ENCODE results near the gene VWA8.
"Not testable (repeated sequence)": the region's sequence is repeated elsewhere in the genome, so short reads cannot be mapped to it uniquely, and the experiment has no call there.

Gene VWA8

DNA sequence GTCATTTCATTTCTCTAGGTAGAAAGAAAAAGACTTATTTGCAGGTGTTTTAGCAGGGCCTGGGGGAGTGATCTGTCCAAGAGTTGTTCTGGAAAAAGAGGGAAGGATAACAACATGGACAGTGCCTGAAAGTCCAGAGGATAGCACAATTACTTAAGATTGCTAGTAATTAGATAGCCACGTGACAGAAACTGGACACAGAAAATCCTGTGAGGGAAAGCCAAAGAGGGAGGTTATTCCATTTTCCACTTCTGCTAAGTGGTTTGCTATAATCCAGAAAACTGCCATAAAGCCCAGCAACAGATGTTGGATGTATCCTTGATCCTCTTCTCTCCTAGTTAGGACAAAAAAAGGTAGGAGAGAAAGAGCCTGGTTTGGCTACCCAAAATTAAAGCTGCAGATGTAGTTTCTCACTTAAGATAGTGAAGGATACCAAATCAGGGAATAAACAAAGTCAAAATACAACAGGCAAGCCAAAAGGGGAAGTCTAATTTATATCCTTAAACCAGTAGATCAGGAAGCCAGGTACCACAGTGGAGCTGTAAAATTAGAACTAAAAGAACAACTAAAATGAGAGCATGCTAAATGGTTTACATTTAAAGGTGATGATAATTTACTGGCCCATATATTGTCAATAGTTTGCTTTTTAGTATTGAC lies 140.2 kb downstream of the VWA8 start:
- Histone ChIP-seq H3K27ac (ENCODE audit: low read depth in 2 of 2, low read length in 2 of 2) (no peak overlapping the region), H3K27me3 (ENCODE audit: control insufficient read depth in 2 of 2, insufficient read depth in 2 of 2, low read length in 2 of 2) (no peaks in the 10 kb centered on the region), H3K36me3 (ENCODE audit: control insufficient read depth in 2 of 2, insufficient read depth in 2 of 2, low read length in 2 of 2) (peaks cover 0 to 16% of the 10 kb centered on the region in 2 donors), H3K4me3 (ENCODE audit: low read length in 2 of 2) (no peak overlapping the region), H3K9me3 (ENCODE audit: control insufficient read depth in 2 of 2, low read length in 2 of 2) (no peaks in the 10 kb centered on the region), H3K9ac (ENCODE audit: low read depth in 1 of 2, low read length in 2 of 2) (no peak overlapping the region), H3K4me1 (ENCODE audit: control insufficient read depth in 2 of 2, insufficient read depth in 2 of 2, low read length in 2 of 2) (no peaks in the 10 kb centered on the region)

DNA sequence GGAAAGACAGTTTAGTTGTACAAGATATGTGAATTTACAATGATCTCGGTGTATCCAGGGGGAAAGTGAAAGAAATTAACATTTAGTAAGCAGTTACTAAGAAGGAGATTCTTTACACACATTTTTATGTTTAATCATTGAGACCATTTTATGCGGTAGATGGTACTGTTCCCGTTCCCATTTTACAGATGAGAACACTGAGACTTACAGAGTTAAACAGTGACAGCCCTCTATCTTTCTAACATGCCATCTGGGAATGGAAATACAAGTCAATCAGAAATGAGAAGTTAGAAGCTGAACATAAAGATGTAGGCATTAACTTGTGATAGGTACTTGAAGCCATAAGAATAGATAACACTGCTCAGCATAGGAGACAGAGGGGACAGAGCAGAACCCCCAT lies 144.9 kb downstream of the VWA8 start:
- Histone ChIP-seq H3K27me3 (ENCODE audit: control insufficient read depth in 2 of 2, insufficient read depth in 2 of 2, low read length in 2 of 2) (no peaks in the 10 kb centered on the region), H3K27ac (ENCODE audit: low read depth in 2 of 2, low read length in 2 of 2) (no peak overlapping the region), H3K9me3 (ENCODE audit: control insufficient read depth in 2 of 2, low read length in 2 of 2) (no peaks in the 10 kb centered on the region), H3K4me1 (ENCODE audit: control insufficient read depth in 2 of 2, insufficient read depth in 2 of 2, low read length in 2 of 2) (no peaks in the 10 kb centered on the region), H3K9ac (ENCODE audit: low read depth in 1 of 2, low read length in 2 of 2) (no peak overlapping the region), H3K4me3 (ENCODE audit: low read length in 2 of 2) (no peak overlapping the region), H3K36me3 (ENCODE audit: control insufficient read depth in 2 of 2, insufficient read depth in 2 of 2, low read length in 2 of 2) (peaks cover 10 to 15% of the 10 kb centered on the region in 2 donors)

DNA sequence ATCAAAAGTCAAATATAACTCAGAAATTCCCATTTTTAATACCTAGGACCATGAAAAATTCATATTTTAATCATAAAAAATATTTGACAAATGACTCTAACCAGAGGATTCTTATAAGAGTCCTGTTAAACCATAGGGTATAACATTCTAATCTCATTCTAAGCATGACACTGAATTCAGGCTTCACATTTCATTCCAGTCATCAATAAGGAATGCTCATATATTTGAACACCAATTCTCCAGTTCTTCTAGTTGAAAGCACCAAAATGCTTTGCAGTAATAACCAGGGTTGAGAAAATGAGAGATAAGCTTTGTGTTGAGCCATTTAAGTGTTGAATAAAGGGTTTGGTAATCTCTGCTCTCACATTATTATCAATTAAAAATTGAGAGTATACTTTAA lies 147.5 kb downstream of the VWA8 start:
- no peak overlapping the region for H3K4me3 ChIP-seq (ENCODE audit: low read length in 2 of 2)
- H3K36me3 ChIP-seq (ENCODE audit: control insufficient read depth in 2 of 2, insufficient read depth in 2 of 2, low read length in 2 of 2) = peaks cover 13 to 16% of the 10 kb centered on the region in 2 donors
- H3K4me1 ChIP-seq (ENCODE audit: control insufficient read depth in 2 of 2, insufficient read depth in 2 of 2, low read length in 2 of 2) = no peaks in the 10 kb centered on the region
- H3K27me3 ChIP-seq (ENCODE audit: control insufficient read depth in 2 of 2, insufficient read depth in 2 of 2, low read length in 2 of 2) = no peaks in the 10 kb centered on the region
- no peak overlapping the region for H3K27ac ChIP-seq (ENCODE audit: low read depth in 2 of 2, low read length in 2 of 2)
- H3K9me3 ChIP-seq (ENCODE audit: control insufficient read depth in 2 of 2, low read length in 2 of 2) = no peaks in the 10 kb centered on the region
- no peak overlapping the region for H3K9ac ChIP-seq (ENCODE audit: low read depth in 1 of 2, low read length in 2 of 2)

DNA sequence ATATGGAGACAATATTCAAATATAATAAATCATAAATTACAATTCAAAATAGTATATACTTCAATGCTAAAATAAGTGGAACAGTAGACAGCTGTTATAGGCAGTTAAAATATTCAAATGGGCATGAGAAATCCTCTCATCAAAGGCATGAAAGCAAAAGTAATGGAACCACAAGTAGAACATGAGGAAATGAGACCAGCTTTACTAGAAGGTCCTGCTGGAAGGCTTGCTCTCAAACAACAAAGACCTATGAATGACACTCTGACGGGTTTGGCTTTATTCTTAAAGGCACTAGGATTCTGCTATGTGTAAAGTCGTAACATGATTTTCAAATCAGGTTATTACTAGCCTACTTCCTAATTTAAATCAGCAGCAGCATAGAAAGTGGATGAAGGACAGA lies 148.1 kb downstream of the VWA8 start:
- no peak overlapping the region for H3K9ac ChIP-seq (ENCODE audit: low read depth in 1 of 2, low read length in 2 of 2)
- no peaks in the 10 kb centered on the region for H3K27me3 ChIP-seq (ENCODE audit: control insufficient read depth in 2 of 2, insufficient read depth in 2 of 2, low read length in 2 of 2)
- no peaks in the 10 kb centered on the region for H3K4me1 ChIP-seq (ENCODE audit: control insufficient read depth in 2 of 2, insufficient read depth in 2 of 2, low read length in 2 of 2)
- peaks cover 11 to 16% of the 10 kb centered on the region in 2 donors for H3K36me3 ChIP-seq (ENCODE audit: control insufficient read depth in 2 of 2, insufficient read depth in 2 of 2, low read length in 2 of 2)
- no peak overlapping the region for H3K4me3 ChIP-seq (ENCODE audit: low read length in 2 of 2)
- no peak overlapping the region for H3K27ac ChIP-seq (ENCODE audit: low read depth in 2 of 2, low read length in 2 of 2)
- H3K9me3 ChIP-seq (ENCODE audit: control insufficient read depth in 2 of 2, low read length in 2 of 2) = no peaks in the 10 kb centered on the region

DNA sequence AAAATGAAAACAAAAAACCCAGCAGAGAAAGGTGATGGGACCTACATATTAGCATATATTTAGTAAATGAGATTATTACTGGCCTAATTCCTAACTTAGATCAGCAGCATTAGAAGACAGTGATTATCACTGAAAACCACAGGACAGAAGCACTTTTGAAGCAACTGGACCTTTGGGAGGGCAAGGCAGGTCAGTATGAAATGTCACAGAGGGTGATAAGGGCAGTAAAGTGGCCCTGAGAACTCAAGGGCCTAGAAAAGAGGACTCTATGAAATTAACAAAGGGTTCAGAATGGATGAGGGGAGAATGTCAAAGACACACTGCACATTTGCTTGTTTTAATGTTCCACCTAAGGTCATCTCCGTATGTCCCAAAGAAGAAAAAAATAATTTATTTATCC lies 148.7 kb downstream of the VWA8 start:
- Histone ChIP-seq H3K9ac (ENCODE audit: low read depth in 1 of 2, low read length in 2 of 2) (no peak overlapping the region), H3K4me3 (ENCODE audit: low read length in 2 of 2) (no peak overlapping the region), H3K9me3 (ENCODE audit: control insufficient read depth in 2 of 2, low read length in 2 of 2) (no peaks in the 10 kb centered on the region), H3K36me3 (ENCODE audit: control insufficient read depth in 2 of 2, insufficient read depth in 2 of 2, low read length in 2 of 2) (peaks cover 11 to 16% of the 10 kb centered on the region in 2 donors), H3K4me1 (ENCODE audit: control insufficient read depth in 2 of 2, insufficient read depth in 2 of 2, low read length in 2 of 2) (no peaks in the 10 kb centered on the region), H3K27ac (ENCODE audit: low read depth in 2 of 2, low read length in 2 of 2) (no peak overlapping the region), H3K27me3 (ENCODE audit: control insufficient read depth in 2 of 2, insufficient read depth in 2 of 2, low read length in 2 of 2) (no peaks in the 10 kb centered on the region)

DNA sequence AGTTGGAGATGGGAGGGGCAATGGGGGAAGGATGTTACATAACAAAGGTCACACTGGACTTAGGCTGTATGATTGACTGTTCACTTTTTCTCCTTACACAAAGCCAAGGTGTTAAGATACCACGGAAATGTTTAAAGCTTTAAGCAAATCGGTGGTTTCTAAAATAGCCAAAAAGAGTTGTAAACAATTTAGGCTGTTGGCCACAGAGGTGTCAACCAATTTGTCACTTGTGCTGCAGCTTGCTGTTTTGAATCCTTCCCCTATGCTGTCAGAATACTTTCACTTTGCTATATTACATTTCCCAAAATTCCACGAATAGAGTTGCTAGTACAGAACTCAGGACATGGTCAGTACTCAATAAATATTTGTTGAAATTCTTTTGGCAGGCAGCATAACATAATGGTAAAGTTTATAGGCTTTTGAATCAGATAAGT lies 149.3 kb downstream of the VWA8 start:
- no peak overlapping the region for H3K4me3 ChIP-seq (ENCODE audit: low read length in 2 of 2)
- no peak overlapping the region for H3K27ac ChIP-seq (ENCODE audit: low read depth in 2 of 2, low read length in 2 of 2)

DNA sequence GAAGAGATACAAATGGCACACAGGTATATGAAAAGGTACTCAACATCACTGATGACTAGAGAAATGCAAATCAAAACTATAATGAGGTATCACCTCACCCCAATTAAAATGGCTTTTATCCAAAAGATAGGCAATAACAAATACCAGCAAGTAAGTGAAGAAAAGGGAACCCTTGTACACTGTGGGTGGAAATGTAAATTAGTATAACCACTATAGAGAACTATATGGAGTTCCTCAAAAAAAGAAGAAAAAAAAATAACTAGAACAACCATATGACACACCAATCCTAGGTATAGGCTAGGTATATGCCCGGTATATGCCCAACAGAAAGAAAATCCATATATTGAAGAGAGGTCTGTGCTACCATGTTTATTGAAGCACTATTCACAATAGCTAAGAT lies 150.9 kb downstream of the VWA8 start:
- Histone ChIP-seq H3K9me3 (ENCODE audit: control insufficient read depth in 2 of 2, low read length in 2 of 2) (no peaks in the 10 kb centered on the region), H3K27ac (ENCODE audit: low read depth in 2 of 2, low read length in 2 of 2) (no peak overlapping the region), H3K27me3 (ENCODE audit: control insufficient read depth in 2 of 2, insufficient read depth in 2 of 2, low read length in 2 of 2) (no peaks in the 10 kb centered on the region), H3K4me3 (ENCODE audit: low read length in 2 of 2) (no peak overlapping the region), H3K9ac (ENCODE audit: low read depth in 1 of 2, low read length in 2 of 2) (no peak overlapping the region), H3K36me3 (ENCODE audit: control insufficient read depth in 2 of 2, insufficient read depth in 2 of 2, low read length in 2 of 2) (peaks cover 0 to 12% of the 10 kb centered on the region in 2 donors), H3K4me1 (ENCODE audit: control insufficient read depth in 2 of 2, insufficient read depth in 2 of 2, low read length in 2 of 2) (no peaks in the 10 kb centered on the region)

More for the DNA sequence above, 149.3 kb downstream of the VWA8 start:
- no peaks in the 10 kb centered on the region for H3K9me3 ChIP-seq (ENCODE audit: control insufficient read depth in 2 of 2, low read length in 2 of 2)
- no peaks in the 10 kb centered on the region for H3K27me3 ChIP-seq (ENCODE audit: control insufficient read depth in 2 of 2, insufficient read depth in 2 of 2, low read length in 2 of 2)
- H3K9ac ChIP-seq (ENCODE audit: low read depth in 1 of 2, low read length in 2 of 2) = no peak overlapping the region
- H3K36me3 ChIP-seq (ENCODE audit: control insufficient read depth in 2 of 2, insufficient read depth in 2 of 2, low read length in 2 of 2) = peaks cover 11 to 16% of the 10 kb centered on the region in 2 donors
- H3K4me1 ChIP-seq (ENCODE audit: control insufficient read depth in 2 of 2, insufficient read depth in 2 of 2, low read length in 2 of 2) = no peaks in the 10 kb centered on the region

DNA sequence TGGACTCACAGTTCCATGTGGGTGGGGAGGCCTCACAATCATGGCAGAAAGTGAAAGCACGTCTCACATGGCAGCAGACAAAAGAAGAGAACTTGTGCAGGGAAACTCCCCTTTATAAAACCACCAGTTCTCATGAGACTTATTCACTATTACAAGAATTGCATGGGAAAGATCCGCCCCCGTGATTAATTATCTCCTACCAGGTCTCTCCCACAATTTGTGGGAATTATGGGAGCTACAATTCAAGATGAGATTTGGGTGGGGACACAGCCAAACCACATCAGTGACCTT lies 157.5 kb downstream of the VWA8 start:
- not testable (repeated sequence) for H3K9me3 ChIP-seq (ENCODE audit: control insufficient read depth in 2 of 2, low read length in 2 of 2); H3K27ac ChIP-seq (ENCODE audit: low read depth in 2 of 2, low read length in 2 of 2); H3K4me1 ChIP-seq (ENCODE audit: control insufficient read depth in 2 of 2, insufficient read depth in 2 of 2, low read length in 2 of 2); H3K27me3 ChIP-seq (ENCODE audit: control insufficient read depth in 2 of 2, insufficient read depth in 2 of 2, low read length in 2 of 2); H3K9ac ChIP-seq (ENCODE audit: low read depth in 1 of 2, low read length in 2 of 2); H3K4me3 ChIP-seq (ENCODE audit: low read length in 2 of 2)
- H3K36me3 ChIP-seq (ENCODE audit: control insufficient read depth in 2 of 2, insufficient read depth in 2 of 2, low read length in 2 of 2) = peaks cover 3 to 12% of the 10 kb centered on the region in 2 donors

DNA sequence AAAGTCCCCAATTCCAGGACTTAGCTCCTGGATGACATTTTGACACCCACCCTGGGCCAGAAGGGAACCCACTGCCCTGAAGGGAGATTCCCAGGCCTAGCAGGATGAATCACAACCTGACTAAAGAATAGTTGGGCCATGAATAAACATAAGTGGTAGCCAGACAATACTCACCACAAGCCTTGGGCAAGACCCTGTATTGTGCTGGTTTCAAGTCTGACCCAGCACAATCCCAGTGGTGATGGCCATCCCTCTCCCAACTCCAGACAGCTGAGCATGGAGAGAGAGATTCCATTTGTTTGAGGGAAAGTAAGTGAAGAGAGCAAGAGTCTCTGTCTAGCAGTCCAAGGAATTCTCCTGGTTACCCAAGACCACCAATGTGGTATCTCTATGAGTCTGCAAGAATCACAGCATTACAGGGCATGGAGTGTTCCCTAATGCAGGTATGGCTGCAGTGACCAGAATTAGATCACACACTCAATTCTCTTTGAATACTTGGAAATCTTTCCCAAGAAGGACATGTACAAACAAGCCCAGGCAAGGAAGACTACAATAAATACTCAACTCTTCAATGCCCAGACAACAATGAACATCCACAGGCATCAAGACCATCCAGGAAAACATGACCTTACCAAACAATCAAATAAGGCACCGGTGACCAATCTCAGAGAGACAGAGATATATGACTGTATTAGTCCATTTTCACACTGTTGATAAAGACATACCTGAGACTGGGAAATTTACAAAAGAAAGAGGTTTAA lies 158.0 kb downstream of the VWA8 start:
- H3K4me1 ChIP-seq (ENCODE audit: control insufficient read depth in 2 of 2, insufficient read depth in 2 of 2, low read length in 2 of 2) = no peaks in the 10 kb centered on the region
- H3K9ac ChIP-seq (ENCODE audit: low read depth in 1 of 2, low read length in 2 of 2) = no peak overlapping the region
- peaks cover 3 to 12% of the 10 kb centered on the region in 2 donors for H3K36me3 ChIP-seq (ENCODE audit: control insufficient read depth in 2 of 2, insufficient read depth in 2 of 2, low read length in 2 of 2)

DNA sequence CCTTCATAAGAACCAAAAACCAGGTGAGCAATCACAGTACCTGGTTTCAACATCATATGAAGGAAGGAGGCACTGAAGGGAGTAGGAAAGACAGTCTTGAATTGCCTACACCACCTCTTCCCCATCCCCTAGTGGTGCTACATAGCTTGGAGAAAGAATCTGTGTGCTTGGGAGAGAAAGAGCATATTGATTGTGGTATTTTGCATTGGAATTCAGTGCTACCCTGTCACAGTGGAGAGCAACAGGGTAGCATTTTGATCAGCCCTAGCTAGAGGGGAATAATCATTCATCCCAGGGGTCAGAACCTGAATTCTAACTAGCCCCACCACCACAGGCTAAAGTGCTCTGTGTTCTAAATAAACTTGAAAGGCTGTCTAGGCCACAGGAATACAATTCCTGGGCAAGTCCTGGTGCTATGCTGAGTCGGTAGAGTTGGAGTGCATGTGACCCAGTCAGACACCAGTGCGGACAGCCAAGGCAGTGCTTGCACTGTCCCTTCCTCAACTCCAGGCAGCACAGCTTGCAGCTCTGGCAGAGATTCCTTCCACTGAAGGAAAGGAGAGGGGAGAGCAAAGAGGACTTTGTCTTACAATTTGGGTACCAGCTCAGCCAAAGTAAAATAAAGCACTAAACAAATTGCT lies 158.7 kb downstream of the VWA8 start:
- H3K9me3 ChIP-seq (ENCODE audit: control insufficient read depth in 2 of 2, low read length in 2 of 2) = no peaks in the 10 kb centered on the region
- H3K4me1 ChIP-seq (ENCODE audit: control insufficient read depth in 2 of 2, insufficient read depth in 2 of 2, low read length in 2 of 2) = no peaks in the 10 kb centered on the region
- no peaks in the 10 kb centered on the region for H3K27me3 ChIP-seq (ENCODE audit: control insufficient read depth in 2 of 2, insufficient read depth in 2 of 2, low read length in 2 of 2)
- no peak overlapping the region for H3K4me3 ChIP-seq (ENCODE audit: low read length in 2 of 2)
- H3K27ac ChIP-seq (ENCODE audit: low read depth in 2 of 2, low read length in 2 of 2) = no peak overlapping the region
- peaks cover 3 to 12% of the 10 kb centered on the region in 2 donors for H3K36me3 ChIP-seq (ENCODE audit: control insufficient read depth in 2 of 2, insufficient read depth in 2 of 2, low read length in 2 of 2)
- H3K9ac ChIP-seq (ENCODE audit: low read depth in 1 of 2, low read length in 2 of 2) = no peak overlapping the region

More for the DNA sequence above, 158.0 kb downstream of the VWA8 start:
- Histone ChIP-seq H3K27me3 (ENCODE audit: control insufficient read depth in 2 of 2, insufficient read depth in 2 of 2, low read length in 2 of 2) (no peaks in the 10 kb centered on the region), H3K27ac (ENCODE audit: low read depth in 2 of 2, low read length in 2 of 2) (no peak overlapping the region), H3K4me3 (ENCODE audit: low read length in 2 of 2) (no peak overlapping the region), H3K9me3 (ENCODE audit: control insufficient read depth in 2 of 2, low read length in 2 of 2) (no peaks in the 10 kb centered on the region)
